HepG2 (cell line): ENCODE measurements around the gene HOTAIR. TPM values are rescaled to one million over a fixed set of nuclear protein-coding genes. Genes with fewer than 3 reads are reported as not detected.

Experiments used
- IKZF1 ChIP-seq: fragments of 450-650 bp; IDR thresholded peaks from 2 replicates; pipeline ENCODE4 v1.7.1; 2016
- MEF2D ChIP-seq: sonication (generic); formaldehyde crosslinking; IDR thresholded peaks from 2 replicates; pipeline ENCODE4 v1.5.1; 2020; ENCODE audit warnings: mild to moderate bottlenecking, missing genetic modification reagents
- MIER3 ChIP-seq: IDR thresholded peaks from 2 replicates; pipeline ENCODE4 v1.6.1; 2016; ENCODE audit warnings: missing compliant biosample characterization, borderline replicate concordance
- NFKBIZ ChIP-seq: IDR thresholded peaks from 2 replicates; pipeline ENCODE4 v1.6.1; 2018; ENCODE audit warnings: missing genetic modification reagents, missing compliant biosample characterization
- NFYB ChIP-seq: sonication (generic); formaldehyde crosslinking; IDR thresholded peaks from 2 replicates; pipeline ENCODE4 v1.4.0; 2020; ENCODE audit warnings: missing genetic modification reagents
- SRSF1 ChIP-seq: fragments of 200-400 bp; formaldehyde crosslinking; optimal IDR thresholded peaks from 2 replicates; pipeline ENCODE3; 2017; ENCODE audit warnings: mild to moderate bottlenecking, low read depth, low read length, moderate library complexity
- TP53 ChIP-seq: sonication (generic); formaldehyde crosslinking; conservative IDR thresholded peaks from 2 replicates; pipeline ENCODE4 v1.4.0; 2020; ENCODE audit warnings: missing genetic modification reagents
- ZNF430 ChIP-seq: sonication (generic); formaldehyde crosslinking; IDR thresholded peaks from 2 replicates; pipeline ENCODE4 v1.9.0; 2021; ENCODE audit warnings: mild to moderate bottlenecking, missing genetic modification reagents
- ZNF549 ChIP-seq: sonication (generic); formaldehyde crosslinking; IDR thresholded peaks from 2 replicates; pipeline ENCODE4 v1.5.0; 2020; ENCODE audit warnings: missing genetic modification reagents
- ZNF567 ChIP-seq: sonication (generic); formaldehyde crosslinking; IDR thresholded peaks from 2 replicates; pipeline ENCODE4 v1.8.1; 2023; ENCODE audit warnings: mild to moderate bottlenecking, missing genetic modification reagents, borderline replicate concordance
- ZNF589 ChIP-seq: sonication (generic); formaldehyde crosslinking; conservative IDR thresholded peaks from 2 replicates; pipeline ENCODE4 v1.8.0; 2022; ENCODE audit warnings: mild to moderate bottlenecking, moderate library complexity, missing genetic modification reagents
- ZNF761 ChIP-seq: sonication (generic); formaldehyde crosslinking; conservative IDR thresholded peaks from 2 replicates; pipeline ENCODE4 v1.4.0; 2020; ENCODE audit warnings: mild to moderate bottlenecking, missing genetic modification reagents
- ZNF772 ChIP-seq: sonication (generic); formaldehyde crosslinking; IDR thresholded peaks from 2 replicates; pipeline ENCODE4 v1.5.0; 2020; ENCODE audit warnings: mild to moderate bottlenecking, missing genetic modification reagents
- ZSCAN21 ChIP-seq: sonication (generic); formaldehyde crosslinking; IDR thresholded peaks from 2 replicates; pipeline ENCODE4 v1.8.0; 2022; ENCODE audit warnings: mild to moderate bottlenecking, missing genetic modification reagents, moderate library complexity, borderline replicate concordance
- polyA plus RNA-seq, 8 experiments: library from polyadenylated mRNA; depleted of rRNA in 3 of 8; stranded (reverse) in 7 of 8; unstranded in 1 of 8; fragments of >200 nt; fragmentation: Illumina TruSeq in 4 of 8; extraction: Trizol in 4 of 8; gene quantifications; 2 replicates each; pipeline versions ENCODE4 v1.2.1 to v1.2.3, GENCODE V29; 2011 to 2016; ENCODE audit warnings: low read depth in 4 of 8, missing spikeins in 1 of 8, mixed read lengths in 1 of 8; ENCODE audit not compliant: insufficient read depth in 1 of 8
- total RNA-seq, 5 experiments: library from RNA; depleted of rRNA; stranded (reverse); fragments of >200 nt; fragmentation: Illumina TruSeq; extraction: Trizol; gene quantifications; 2 replicates each; pipeline ENCODE4 v1.2.3, GENCODE V29; 2016; ENCODE audit warnings: low read depth in 1 of 5
- TF ChIP-seq, protein P1 (sequence below): sonication (generic); formaldehyde crosslinking; IDR thresholded peaks from 2 replicates; pipeline ENCODE4 v1.4.0; 2020; ENCODE audit warnings: mild to moderate bottlenecking, missing genetic modification reagents, borderline replicate concordance
- TF ChIP-seq, protein P2 (sequence below): fragments of 450-650 bp; IDR thresholded peaks from 2 replicates; pipeline ENCODE4 v1.6.1; 2017; ENCODE audit warnings: mild to moderate bottlenecking
- TF ChIP-seq, protein P3 (sequence below): sonication (generic); formaldehyde crosslinking; IDR thresholded peaks from 2 replicates; pipeline ENCODE4 v1.4.0; 2020; ENCODE audit warnings: missing genetic modification reagents
- TF ChIP-seq, protein P4 (sequence below): sonication (generic); formaldehyde crosslinking; IDR thresholded peaks from 2 replicates; pipeline ENCODE4 v1.4.0; 2020; ENCODE audit warnings: missing genetic modification reagents, low read depth, mild to moderate bottlenecking, borderline replicate concordance

The HOTAIR gene
- total and polyA plus RNA-seq, 2 of the 13 experiments (the other 11 are each of a cell fraction or from before 2014, with no cell fraction given): not detected

DNA sequence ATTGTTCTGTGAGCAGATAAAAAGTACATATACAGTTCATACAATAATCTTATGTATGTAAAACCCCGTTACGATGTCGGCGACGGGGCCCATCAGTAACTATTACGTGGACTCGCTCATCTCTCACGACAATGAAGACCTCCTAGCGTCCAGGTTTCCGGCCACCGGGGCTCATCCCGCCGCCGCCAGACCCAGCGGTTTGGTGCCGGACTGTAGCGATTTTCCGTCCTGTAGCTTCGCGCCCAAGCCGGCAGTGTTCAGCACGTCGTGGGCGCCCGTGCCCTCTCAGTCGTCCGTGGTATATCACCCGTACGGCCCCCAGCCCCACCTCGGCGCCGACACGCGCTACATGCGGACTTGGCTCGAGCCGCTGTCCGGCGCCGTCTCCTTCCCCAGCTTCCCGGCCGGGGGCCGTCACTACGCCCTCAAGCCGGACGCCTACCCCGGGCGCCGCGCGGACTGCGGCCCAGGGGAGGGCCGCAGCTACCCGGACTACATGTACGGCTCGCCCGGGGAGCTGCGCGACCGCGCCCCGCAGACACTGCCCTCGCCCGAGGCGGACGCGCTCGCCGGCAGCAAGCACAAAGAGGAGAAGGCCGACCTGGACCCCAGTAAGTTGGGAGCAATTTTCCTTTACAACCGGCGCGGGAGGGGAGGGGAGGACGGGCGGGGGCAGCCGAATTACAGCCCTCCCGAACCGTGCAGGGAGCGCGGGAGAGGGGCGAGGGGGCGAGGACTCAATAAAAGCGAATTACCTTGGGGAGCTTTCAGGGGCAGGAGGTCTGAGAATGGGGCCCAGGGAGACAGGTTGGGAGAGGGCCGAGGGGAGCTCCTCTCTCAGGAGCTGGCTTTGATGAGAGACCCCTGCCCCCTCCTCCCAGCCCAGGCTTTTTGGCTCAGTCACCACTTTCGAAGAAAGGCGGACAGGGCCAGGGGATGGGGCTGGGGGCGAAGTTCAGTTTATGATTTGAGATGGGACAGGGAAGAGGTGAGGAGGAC is 25.7 kb upstream of the HOTAIR start, which contains the start of gene HOXC9 (continued):
- TF ChIP-seq, protein P1, sequence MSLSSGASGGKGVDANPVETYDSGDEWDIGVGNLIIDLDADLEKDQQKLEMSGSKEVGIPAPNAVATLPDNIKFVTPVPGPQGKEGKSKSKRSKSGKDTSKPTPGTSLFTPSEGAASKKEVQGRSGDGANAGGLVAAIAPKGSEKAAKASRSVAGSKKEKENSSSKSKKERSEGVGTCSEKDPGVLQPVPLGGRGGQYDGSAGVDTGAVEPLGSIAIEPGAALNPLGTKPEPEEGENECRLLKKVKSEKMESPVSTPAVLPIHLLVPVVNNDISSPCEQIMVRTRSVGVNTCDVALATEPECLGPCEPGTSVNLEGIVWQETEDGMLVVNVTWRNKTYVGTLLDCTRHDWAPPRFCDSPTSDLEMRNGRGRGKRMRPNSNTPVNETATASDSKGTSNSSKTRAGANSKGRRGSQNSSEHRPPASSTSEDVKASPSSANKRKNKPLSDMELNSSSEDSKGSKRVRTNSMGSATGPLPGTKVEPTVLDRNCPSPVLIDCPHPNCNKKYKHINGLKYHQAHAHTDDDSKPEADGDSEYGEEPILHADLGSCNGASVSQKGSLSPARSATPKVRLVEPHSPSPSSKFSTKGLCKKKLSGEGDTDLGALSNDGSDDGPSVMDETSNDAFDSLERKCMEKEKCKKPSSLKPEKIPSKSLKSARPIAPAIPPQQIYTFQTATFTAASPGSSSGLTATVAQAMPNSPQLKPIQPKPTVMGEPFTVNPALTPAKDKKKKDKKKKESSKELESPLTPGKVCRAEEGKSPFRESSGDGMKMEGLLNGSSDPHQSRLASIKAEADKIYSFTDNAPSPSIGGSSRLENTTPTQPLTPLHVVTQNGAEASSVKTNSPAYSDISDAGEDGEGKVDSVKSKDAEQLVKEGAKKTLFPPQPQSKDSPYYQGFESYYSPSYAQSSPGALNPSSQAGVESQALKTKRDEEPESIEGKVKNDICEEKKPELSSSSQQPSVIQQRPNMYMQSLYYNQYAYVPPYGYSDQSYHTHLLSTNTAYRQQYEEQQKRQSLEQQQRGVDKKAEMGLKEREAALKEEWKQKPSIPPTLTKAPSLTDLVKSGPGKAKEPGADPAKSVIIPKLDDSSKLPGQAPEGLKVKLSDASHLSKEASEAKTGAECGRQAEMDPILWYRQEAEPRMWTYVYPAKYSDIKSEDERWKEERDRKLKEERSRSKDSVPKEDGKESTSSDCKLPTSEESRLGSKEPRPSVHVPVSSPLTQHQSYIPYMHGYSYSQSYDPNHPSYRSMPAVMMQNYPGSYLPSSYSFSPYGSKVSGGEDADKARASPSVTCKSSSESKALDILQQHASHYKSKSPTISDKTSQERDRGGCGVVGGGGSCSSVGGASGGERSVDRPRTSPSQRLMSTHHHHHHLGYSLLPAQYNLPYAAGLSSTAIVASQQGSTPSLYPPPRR (CRISPR knock-in tag): no peak
- no peak for TF ChIP-seq ZNF567 (CRISPR knock-in tag)
- TF ChIP-seq TP53: no peak
- TF ChIP-seq, protein P2, sequence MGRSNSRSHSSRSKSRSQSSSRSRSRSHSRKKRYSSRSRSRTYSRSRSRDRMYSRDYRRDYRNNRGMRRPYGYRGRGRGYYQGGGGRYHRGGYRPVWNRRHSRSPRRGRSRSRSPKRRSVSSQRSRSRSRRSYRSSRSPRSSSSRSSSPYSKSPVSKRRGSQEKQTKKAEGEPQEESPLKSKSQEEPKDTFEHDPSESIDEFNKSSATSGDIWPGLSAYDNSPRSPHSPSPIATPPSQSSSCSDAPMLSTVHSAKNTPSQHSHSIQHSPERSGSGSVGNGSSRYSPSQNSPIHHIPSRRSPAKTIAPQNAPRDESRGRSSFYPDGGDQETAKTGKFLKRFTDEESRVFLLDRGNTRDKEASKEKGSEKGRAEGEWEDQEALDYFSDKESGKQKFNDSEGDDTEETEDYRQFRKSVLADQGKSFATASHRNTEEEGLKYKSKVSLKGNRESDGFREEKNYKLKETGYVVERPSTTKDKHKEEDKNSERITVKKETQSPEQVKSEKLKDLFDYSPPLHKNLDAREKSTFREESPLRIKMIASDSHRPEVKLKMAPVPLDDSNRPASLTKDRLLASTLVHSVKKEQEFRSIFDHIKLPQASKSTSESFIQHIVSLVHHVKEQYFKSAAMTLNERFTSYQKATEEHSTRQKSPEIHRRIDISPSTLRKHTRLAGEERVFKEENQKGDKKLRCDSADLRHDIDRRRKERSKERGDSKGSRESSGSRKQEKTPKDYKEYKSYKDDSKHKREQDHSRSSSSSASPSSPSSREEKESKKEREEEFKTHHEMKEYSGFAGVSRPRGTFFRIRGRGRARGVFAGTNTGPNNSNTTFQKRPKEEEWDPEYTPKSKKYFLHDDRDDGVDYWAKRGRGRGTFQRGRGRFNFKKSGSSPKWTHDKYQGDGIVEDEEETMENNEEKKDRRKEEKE: no peak
- no peak for TF ChIP-seq ZNF430 (CRISPR knock-in tag)
- TF ChIP-seq ZSCAN21 (CRISPR knock-in tag): no peak; the same call in 1 of the 2 replicates
- TF ChIP-seq ZNF549: no peak
- TF ChIP-seq, protein P3, sequence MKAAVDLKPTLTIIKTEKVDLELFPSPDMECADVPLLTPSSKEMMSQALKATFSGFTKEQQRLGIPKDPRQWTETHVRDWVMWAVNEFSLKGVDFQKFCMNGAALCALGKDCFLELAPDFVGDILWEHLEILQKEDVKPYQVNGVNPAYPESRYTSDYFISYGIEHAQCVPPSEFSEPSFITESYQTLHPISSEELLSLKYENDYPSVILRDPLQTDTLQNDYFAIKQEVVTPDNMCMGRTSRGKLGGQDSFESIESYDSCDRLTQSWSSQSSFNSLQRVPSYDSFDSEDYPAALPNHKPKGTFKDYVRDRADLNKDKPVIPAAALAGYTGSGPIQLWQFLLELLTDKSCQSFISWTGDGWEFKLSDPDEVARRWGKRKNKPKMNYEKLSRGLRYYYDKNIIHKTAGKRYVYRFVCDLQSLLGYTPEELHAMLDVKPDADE (CRISPR knock-in tag): no peak
- TF ChIP-seq ZNF772 (CRISPR knock-in tag): peak; percentile 19; the same call in 1 of the 2 replicates
- no peak; the same call in 1 of the 2 replicates for TF ChIP-seq NFYB (CRISPR knock-in tag)
- TF ChIP-seq MIER3: no peak
- TF ChIP-seq ZNF761 (CRISPR knock-in tag): no peak
- TF ChIP-seq, protein P4, sequence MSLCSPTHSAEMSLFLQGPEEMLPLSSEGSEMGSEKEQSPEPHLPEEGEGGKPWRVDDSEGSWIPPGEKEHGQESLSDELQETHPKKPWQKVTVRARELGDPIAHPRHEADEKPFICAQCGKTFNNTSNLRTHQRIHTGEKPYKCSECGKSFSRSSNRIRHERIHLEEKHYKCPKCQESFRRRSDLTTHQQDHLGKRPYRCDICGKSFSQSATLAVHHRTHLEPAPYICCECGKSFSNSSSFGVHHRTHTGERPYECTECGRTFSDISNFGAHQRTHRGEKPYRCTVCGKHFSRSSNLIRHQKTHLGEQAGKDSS (CRISPR knock-in tag): no peak
- no peak for TF ChIP-seq ZNF589 (CRISPR knock-in tag)
- TF ChIP-seq SRSF1: no peak
- TF ChIP-seq MEF2D: no peak
- no peak for TF ChIP-seq NFKBIZ (CRISPR knock-in tag)
- no peak for TF ChIP-seq IKZF1
